Trophoblast cell (in vitro differentiated cells and primary cell): ENCODE results near the gene ADORA2B.

ENCODE experiments used
- DNase-seq, 2 donors: peaks; one replicate each; pipeline ENCODE4 v3.0.0-alpha.2; 2016
- H2AFZ ChIP-seq: 2 replicates; pipeline ENCODE4 v1.6.1; 2013; ENCODE audit warnings: low read length, moderate library complexity, mild to moderate bottlenecking; ENCODE audit not compliant: insufficient read depth, poor library complexity
- H2AK5ac ChIP-seq: 2 replicates; pipeline ENCODE4 v1.6.1; 2013; ENCODE audit warnings: mild to moderate bottlenecking, low read length
- H2BK120ac ChIP-seq: 2 replicates; pipeline ENCODE4 v1.6.1; 2013; ENCODE audit warnings: low read length, mild to moderate bottlenecking, moderate library complexity; ENCODE audit not compliant: insufficient read depth, poor library complexity
- H2BK12ac ChIP-seq: 2 replicates; pipeline ENCODE4 v1.6.1; 2013; ENCODE audit warnings: mild to moderate bottlenecking, low read length, moderate library complexity
- H2BK5ac ChIP-seq: 2 replicates; pipeline ENCODE4 v1.6.1; 2013; ENCODE audit warnings: low read length, low read depth, moderate library complexity, mild to moderate bottlenecking; ENCODE audit not compliant: poor library complexity
- H3K14ac ChIP-seq: 2 replicates; pipeline ENCODE4 v1.6.1; 2013; ENCODE audit warnings: mild to moderate bottlenecking, low read length
- H3K18ac ChIP-seq: 2 replicates; pipeline ENCODE4 v1.6.1; 2013; ENCODE audit warnings: mild to moderate bottlenecking, low read length
- H3K23ac ChIP-seq: 2 replicates; pipeline ENCODE4 v1.6.1; 2013; ENCODE audit warnings: low read length
- H3K27ac ChIP-seq: 2 replicates; pipeline ENCODE4 v1.5.1; 2013; ENCODE audit warnings: low read depth, mild to moderate bottlenecking, inconsistent platforms, low read length, moderate library complexity
- H3K27me3 ChIP-seq: 2 replicates; pipeline ENCODE4 v1.6.1; 2013; ENCODE audit warnings: inconsistent platforms, mild to moderate bottlenecking, low read length, moderate library complexity; ENCODE audit not compliant: insufficient read depth
- H3K36me3 ChIP-seq, 2 experiments: 1 replicate in 1 of 2; 2 replicates in 1 of 2; pipeline ENCODE4 v1.6.1; 2013; ENCODE audit warnings: low read length in 2 of 2, mild to moderate bottlenecking in 2 of 2, moderate library complexity in 1 of 2; ENCODE audit not compliant: insufficient read depth in 2 of 2, control insufficient read depth in 1 of 2
- H3K4ac ChIP-seq: 2 replicates; pipeline ENCODE4 v1.6.1; 2013; ENCODE audit warnings: low read depth, mild to moderate bottlenecking, low read length, moderate library complexity
- H3K4me1 ChIP-seq, 2 experiments: 1 replicate in 1 of 2; 2 replicates in 1 of 2; pipeline ENCODE4 v1.6.1; 2013; ENCODE audit warnings: low read length in 2 of 2, mild to moderate bottlenecking in 2 of 2, moderate library complexity in 1 of 2; ENCODE audit not compliant: insufficient read depth in 2 of 2, control insufficient read depth in 1 of 2
- H3K4me2 ChIP-seq: 2 replicates; pipeline ENCODE4 v1.6.1; 2013; ENCODE audit warnings: inconsistent platforms, mild to moderate bottlenecking, low read length, moderate library complexity
- H3K4me3 ChIP-seq: 2 replicates; pipeline ENCODE4 v1.5.1; 2013; ENCODE audit warnings: mild to moderate bottlenecking, low read depth, low read length, inconsistent platforms
- H3K79me1 ChIP-seq: one replicate; pipeline ENCODE4 v1.6.1; 2013; ENCODE audit warnings: low read length
- H3K79me2 ChIP-seq: 2 replicates; pipeline ENCODE4 v1.6.1; 2013; ENCODE audit warnings: low read length, mild to moderate bottlenecking; ENCODE audit not compliant: control insufficient read depth, insufficient read depth, poor library complexity
- H3K9ac ChIP-seq: 2 replicates; pipeline ENCODE4 v1.6.1; 2013; ENCODE audit warnings: mild to moderate bottlenecking, low read length
- H3K9me3 ChIP-seq: 2 replicates; pipeline ENCODE4 v1.6.1; 2013; ENCODE audit warnings: low read depth, mild to moderate bottlenecking, control low read depth, inconsistent platforms, low read length; ENCODE audit not compliant: insufficient read depth
- H4K12ac ChIP-seq: 2 replicates; pipeline ENCODE4 v1.6.1; 2013; ENCODE audit warnings: low read depth, mild to moderate bottlenecking, low read length, moderate library complexity
- H4K8ac ChIP-seq: 2 replicates; pipeline ENCODE4 v1.6.1; 2013; ENCODE audit warnings: low read depth, mild to moderate bottlenecking, low read length, moderate library complexity
- H4K91ac ChIP-seq: one replicate; pipeline ENCODE4 v1.6.1; 2013; ENCODE audit warnings: low read depth, mild to moderate bottlenecking, low read length, moderate library complexity
- WGBS: extraction: QIAGEN DNeasy Blood & Tissue Kit; methylation state at CpG from one replicate; pipeline ENCODE4 v1.1.7; 2013; ENCODE audit warnings: missing lambda C conversion rate; ENCODE audit not compliant: insufficient read length, insufficient coverage; ENCODE audit errors: extremely low coverage; 5-methylcytosine and 5-hydroxymethylcytosine counted together

The ADORA2B gene

GRCh38 chr17:15913826-15914225 is 31.1 kb upstream of the ADORA2B start:
- Histone ChIP-seq H3K4me3 (no peak overlapping the region), H3K9ac (no peak overlapping the region), H3K23ac (no peak overlapping the region), H3K14ac (no peak overlapping the region), H2AFZ (no peak overlapping the region), H3K4ac (no peak overlapping the region), H3K79me2 (peaks cover 1% of the 10 kb centered on the region), H3K4me1 (peaks cover 15 to 28% of the 10 kb centered on the region in 2 experiments), H3K27me3 (no peaks in the 10 kb centered on the region), H3K4me2 (no peak overlapping the region), H4K91ac (no peak overlapping the region), H3K79me1 (peaks cover 9% of the 10 kb centered on the region), H3K27ac (no peak overlapping the region), H3K36me3 (no peaks in the 10 kb centered on the region), H4K12ac (no peak overlapping the region), H4K8ac (no peak overlapping the region), H2AK5ac (no peak overlapping the region), H2BK120ac (no peak overlapping the region), H2BK12ac (peak overlapping the region; percentile 50), H3K18ac (no peak overlapping the region), H2BK5ac (no peak overlapping the region), H3K9me3 (no peaks in the 10 kb centered on the region)
- no peak for DNase-seq
- no CpG with 5 or more reads among the region's 3 CpGs for WGBS

GRCh38 chr17:15914400-15915170 is 30.3 kb upstream of the ADORA2B start:
- Histone ChIP-seq H3K79me2 (no peaks in the 10 kb centered on the region), H2AFZ (peak overlapping the region; percentile 5), H3K4me2 (no peak overlapping the region), H3K79me1 (peaks cover 14% of the 10 kb centered on the region), H3K9me3 (no peaks in the 10 kb centered on the region), H2BK12ac (no peak overlapping the region), H3K27me3 (no peaks in the 10 kb centered on the region), H3K4me3 (no peak overlapping the region), H3K36me3 (no peaks in the 10 kb centered on the region), H4K91ac (no peak overlapping the region), H2BK120ac (no peak overlapping the region), H3K18ac (no peak overlapping the region), H2AK5ac (no peak overlapping the region), H3K4ac (no peak overlapping the region), H3K9ac (no peak overlapping the region), H3K4me1 (peaks cover 12 to 23% of the 10 kb centered on the region in 2 experiments), H4K8ac (no peak overlapping the region), H2BK5ac (no peak overlapping the region), H3K27ac (no peak overlapping the region), H3K14ac (no peak overlapping the region), H3K23ac (no peak overlapping the region), H4K12ac (no peak overlapping the region)
- no CpG with 5 or more reads among the region's 6 CpGs for WGBS
- DNase-seq, result peak; percentile 42 to 55

DNA sequence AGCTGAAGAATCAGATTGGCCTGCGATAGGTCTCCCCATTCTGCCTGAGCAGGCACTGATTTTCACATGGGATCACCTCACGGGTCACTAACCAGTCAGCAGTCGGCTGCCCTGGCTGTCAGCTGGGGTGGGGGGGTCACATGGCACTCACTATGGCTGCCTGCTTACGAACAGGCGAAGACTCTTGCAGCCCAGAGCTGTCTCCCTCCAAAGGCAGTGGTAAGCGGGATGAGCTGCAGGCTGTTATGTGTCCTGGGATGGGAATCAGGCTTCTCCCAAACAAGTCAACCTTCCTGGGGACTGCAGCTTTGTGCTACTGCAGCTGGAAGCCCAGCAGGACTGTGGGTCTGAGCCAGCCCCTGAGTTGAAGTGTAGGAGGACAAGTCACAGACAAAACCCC is 29.0 kb upstream of the ADORA2B start:
- Histone ChIP-seq H2AFZ (no peak overlapping the region), H2BK12ac (no peak overlapping the region), H4K8ac (no peak overlapping the region), H3K4ac (no peak overlapping the region), H3K14ac (no peak overlapping the region), H2AK5ac (no peak overlapping the region), H2BK120ac (no peak overlapping the region), H4K91ac (no peak overlapping the region), H4K12ac (no peak overlapping the region), H3K23ac (no peak overlapping the region), H3K9me3 (no peaks in the 10 kb centered on the region), H3K27ac (no peak overlapping the region), H3K4me2 (no peak overlapping the region), H3K4me1 (peaks cover 7 to 12% of the 10 kb centered on the region in 2 experiments), H3K36me3 (no peaks in the 10 kb centered on the region), H3K79me1 (peaks cover 16% of the 10 kb centered on the region), H3K9ac (no peak overlapping the region), H3K18ac (no peak overlapping the region), H3K4me3 (no peak overlapping the region), H3K79me2 (no peaks in the 10 kb centered on the region), H2BK5ac (no peak overlapping the region), H3K27me3 (no peaks in the 10 kb centered on the region)
- no peak for DNase-seq
- no CpG with 5 or more reads among the region's 6 CpGs for WGBS

- H2AFZ ChIP-seq, result no peak overlapping the region
- H3K9ac ChIP-seq, result no peak overlapping the region
- no peak overlapping the region for H3K14ac ChIP-seq
- no peaks in the 10 kb centered on the region for H3K27me3 ChIP-seq
- H4K12ac ChIP-seq, result no peak overlapping the region
- WGBS, result no CpG with 5 or more reads among the region's 20 CpGs
- no peak overlapping the region for H3K18ac ChIP-seq
- H3K4me3 ChIP-seq, result no peak overlapping the region
- H4K8ac ChIP-seq, result no peak overlapping the region
- no peak for DNase-seq
- H2AK5ac ChIP-seq, result no peak overlapping the region
- H3K4me1 ChIP-seq, result peaks cover 3 to 7% of the 10 kb centered on the region in 2 experiments
- peak overlapping the region; percentile 52 for H2BK12ac ChIP-seq
- H2BK5ac ChIP-seq, result no peak overlapping the region
- no peak overlapping the region for H3K27ac ChIP-seq
- peak overlapping the region; percentile 1 for H2BK120ac ChIP-seq
- H3K79me1 ChIP-seq, result peaks cover 16% of the 10 kb centered on the region
- no peak overlapping the region for H3K23ac ChIP-seq
- H3K9me3 ChIP-seq, result no peaks in the 10 kb centered on the region
- H3K4me2 ChIP-seq, result no peak overlapping the region
- no peaks in the 10 kb centered on the region for H3K36me3 ChIP-seq
- peak overlapping the region; percentile 58 for H4K91ac ChIP-seq
- H3K79me2 ChIP-seq, result no peaks in the 10 kb centered on the region
- no peak overlapping the region for H3K4ac ChIP-seq
Measured at GRCh38 chr17:15917021-15917437, 27.9 kb upstream of the ADORA2B start.
